GM21786 (cell line): Measurements from ENCODE around the gene TTC19.
"Not testable (repeated sequence)": the region's sequence is repeated elsewhere in the genome, so short reads cannot be mapped to it uniquely, and the experiment has no call there.

Experiments used
- ATAC-seq: cut with Tn5 transposase; IDR thresholded peaks from one replicate; pipeline ENCODE4 v1.9.1; 2021; ENCODE audit not compliant: unreplicated experiment

The TTC19 gene

DNA sequence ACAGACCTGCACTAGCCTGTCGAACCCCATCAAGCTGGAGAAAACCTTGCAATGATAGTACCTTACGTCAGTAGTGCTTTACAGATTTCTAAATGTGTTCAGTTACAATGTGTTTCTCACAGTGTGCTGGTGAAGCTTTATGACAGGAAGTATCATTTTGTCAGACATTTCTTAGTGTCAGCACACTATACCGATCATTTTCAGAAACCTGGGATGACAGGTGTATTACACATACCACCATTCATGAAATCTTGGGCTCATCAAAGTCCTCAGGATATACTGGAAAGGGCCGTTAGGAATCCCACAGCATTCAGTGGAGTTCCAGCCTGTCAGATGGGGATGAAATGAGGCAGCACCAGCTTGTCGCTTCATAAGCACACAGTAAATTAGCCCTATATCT lies 27.3 kb downstream of the TTC19 start:
- ATAC-seq, result no peak

DNA sequence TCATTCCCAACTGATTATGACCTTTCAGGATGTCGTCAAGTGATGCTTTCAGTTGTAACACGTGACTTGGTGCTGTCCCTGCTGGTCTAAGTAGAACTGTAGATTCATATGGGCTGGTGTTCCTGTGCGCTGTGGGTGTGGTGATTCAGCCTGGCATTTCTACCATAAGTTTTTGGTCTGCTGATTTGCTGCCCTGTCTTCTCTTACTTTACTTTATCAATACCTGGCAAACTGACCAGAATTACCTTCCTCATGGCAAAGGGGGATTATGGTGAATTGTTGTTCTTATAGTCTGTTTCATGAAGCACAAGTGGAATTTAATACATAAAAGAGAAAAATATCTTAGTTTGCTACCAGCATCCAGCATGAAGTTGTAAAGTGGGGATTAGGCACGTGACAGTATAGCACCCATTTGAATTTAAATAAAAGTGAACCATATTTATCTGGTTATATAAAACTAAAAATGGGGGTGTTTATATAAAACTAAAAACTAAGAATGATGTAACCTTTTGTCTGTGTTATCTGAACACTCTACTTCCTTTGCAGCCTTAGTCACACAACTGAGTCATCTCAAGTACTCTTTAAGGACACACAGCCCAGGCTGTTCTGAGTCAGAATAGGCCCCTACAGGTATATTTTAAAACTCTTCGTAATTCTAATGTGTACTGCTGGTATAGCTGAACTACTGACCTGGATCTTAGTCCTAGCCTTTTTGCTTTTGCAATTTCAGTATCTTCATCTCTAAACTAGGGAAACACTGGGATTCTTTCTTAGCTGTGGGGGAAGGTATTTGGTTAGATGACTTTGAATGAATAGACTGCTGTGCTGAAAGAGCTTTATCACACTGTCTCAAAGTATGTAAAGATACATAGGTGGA lies 28.3 kb downstream of the TTC19 start:
- ATAC-seq, result peak; percentile 88

DNA sequence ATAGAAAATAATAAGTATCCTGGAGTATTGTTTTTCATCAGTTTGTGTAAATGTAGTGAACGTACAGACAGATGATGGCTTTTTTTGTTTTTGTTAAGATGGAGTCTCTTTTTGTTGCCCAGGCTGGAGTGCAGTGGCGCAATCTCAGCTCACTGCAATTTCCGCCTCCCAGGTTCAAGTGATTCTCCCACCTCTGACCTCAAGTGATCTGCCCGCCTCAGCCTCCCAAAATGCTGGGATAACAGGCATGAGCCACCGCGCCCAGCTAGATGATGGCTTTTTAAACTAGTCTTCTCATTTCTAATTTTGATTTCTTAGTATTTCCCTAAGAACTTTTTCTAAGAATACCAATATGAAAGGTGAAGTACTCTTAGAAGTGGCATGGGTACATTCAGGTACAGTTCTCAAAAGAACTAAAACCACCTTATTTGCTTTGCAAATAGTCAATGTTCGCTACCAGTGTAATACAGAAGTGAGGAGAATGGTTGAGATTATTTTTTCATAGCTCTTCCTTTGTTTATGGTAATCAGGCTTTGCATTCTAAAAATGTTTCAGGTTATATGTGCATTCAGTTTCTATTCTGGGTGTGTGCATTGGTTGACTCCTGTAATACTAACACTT lies 34.2 kb downstream of the TTC19 start:
- ATAC-seq, result no peak

DNA sequence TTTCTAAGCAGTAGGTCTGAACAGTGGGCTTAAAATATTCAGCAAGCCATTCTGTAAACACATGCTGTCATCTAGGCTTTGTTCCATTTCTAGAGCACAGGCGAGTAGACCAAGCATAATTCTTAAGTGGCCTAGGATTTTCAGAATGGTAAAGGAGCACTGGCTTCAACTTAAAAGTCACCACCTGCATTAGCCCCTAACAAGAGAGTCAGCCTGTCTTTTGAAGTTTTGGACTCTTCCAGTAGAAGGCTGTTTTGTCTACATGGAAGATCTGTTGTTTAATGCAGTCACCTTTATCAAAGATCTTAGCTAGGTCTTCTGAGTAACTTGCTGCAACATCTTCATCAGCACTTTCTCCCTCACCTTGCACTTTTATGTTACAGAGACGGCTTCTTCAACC lies 36.6 kb downstream of the TTC19 start:
- no peak for ATAC-seq

DNA sequence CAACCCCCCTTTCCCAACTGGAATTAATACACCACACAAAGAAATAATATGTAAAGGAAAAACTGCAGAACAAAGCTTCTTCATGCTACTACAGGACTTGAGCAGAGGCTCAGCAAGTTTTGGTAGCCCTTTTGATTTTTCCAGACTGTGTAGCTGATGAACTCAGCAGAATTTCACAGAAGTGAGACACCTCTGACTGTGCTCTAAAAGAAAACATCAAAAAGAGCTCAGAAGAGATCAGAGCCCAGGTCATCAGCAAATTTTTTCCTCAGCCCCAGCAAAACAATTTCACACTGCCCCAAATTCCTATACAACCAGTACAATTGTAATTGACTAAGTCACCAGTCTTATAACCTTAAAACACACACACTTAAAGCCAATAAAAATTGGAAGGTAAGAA lies 38.0 kb downstream of the TTC19 start:
- ATAC-seq, result no peak

DNA sequence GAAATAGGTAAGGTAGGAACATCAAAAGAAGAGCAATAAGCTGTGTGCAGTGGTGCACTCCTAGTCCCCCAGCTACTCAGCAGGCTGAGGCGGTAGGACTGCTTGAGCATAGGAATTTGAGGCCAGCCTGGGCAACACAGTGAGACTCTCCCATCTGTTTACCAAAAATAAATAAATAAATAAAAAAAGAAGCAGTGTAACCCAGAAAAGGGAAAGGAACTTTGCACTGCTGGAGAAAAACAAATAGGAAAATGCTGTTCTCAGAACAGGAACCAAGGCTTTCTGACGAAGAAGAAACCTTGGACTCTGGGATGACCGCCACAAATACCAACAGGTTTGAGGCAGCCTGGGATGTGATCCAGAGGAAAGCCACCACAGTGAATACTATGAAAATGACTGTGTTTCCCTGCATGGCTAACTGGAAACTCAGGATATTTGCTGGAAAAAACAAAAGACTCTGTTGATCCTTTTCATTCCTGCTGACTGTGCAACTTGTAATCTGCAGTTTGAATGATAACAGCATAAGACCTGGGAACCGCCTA lies 41.2 kb downstream of the TTC19 start:
- no peak for ATAC-seq

DNA sequence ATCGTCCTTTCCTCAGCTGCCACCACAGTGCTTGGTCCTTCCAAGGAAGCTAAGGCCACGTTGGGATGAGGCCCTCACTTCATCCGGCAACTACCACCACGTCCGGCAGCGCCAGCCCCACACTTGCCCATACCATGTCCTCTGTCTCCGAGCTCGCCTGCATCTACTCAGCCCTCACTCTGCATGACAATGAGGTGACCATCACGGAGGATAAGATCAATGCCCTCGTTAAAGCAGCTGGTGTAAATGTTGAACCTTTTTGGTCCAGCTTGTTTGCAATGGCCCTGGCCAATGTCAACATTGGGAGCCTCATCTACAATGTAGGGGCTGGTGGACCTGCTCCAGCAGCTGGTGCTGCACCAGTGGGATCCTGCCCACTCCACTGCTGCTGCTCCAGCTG lies 44.9 kb downstream of the TTC19 start:
- no peak for ATAC-seq

DNA sequence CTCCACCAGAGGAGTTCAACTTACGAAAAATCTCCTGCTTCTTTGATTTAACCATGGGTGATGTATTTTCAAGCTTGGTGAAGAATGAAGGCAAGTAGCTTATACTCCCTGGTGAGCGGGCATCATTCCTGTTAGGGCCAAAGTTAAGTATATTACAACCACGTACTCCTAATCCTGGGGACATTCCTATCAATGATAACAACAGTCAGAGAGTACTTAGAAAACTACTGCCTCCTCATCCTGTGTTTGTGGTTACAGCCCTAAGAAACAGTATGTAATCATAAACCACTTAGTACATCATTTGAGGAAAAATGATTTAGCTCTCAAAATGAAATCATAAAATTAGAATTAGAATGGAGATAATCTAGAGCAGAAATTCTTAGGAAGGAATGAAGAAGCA lies 47.3 kb downstream of the TTC19 start:
- ATAC-seq, result no peak

DNA sequence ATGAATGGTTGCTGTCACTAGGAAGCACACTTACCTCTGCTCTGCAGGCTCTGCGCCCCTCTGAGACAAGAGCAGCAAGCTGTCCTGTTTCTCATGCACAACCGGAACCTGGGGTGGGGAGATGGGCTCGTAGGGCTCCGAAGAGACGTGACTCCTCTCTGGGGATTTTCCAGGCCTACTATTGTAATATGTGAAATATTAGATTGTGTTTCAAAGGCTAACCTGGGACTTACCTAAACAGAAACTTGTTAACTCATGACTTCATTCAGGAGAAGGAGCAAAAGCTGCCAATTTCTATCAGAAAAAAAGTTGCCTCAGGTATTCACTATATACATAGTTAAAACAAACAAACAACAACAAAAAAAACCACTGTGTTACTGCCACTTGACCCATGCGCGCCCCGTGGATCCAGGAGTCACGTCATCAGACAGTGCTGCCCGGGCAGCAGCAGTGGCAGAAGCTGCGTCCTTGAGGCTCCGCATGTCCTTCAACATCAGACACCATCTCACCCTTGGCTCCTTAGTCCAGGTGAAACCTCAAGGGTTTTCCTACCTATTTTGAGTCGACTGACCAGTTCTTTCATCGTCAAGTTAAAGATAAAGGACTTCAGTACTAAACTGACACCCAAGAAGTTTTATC lies 49.3 kb downstream of the TTC19 start:
- no peak for ATAC-seq

DNA sequence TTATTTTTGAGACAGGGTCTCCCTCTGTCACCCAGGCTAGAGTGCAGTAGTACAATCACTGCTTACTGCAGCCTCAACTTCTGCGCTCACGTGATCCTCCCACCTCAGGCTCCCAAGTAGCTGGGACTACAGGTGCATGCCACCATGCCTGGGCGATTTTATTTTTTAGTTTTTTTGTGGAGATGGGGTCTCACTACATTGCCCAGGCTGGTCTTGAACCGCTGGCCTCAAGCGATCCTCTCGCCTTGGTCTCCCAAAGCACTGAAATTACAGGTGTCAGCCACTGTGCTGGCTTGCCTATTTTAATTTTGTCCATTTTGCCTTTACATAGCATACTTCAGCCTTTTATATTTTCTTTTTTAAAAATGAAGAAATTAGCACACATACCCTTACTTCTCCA lies 51.2 kb downstream of the TTC19 start:
- no peak for ATAC-seq

DNA sequence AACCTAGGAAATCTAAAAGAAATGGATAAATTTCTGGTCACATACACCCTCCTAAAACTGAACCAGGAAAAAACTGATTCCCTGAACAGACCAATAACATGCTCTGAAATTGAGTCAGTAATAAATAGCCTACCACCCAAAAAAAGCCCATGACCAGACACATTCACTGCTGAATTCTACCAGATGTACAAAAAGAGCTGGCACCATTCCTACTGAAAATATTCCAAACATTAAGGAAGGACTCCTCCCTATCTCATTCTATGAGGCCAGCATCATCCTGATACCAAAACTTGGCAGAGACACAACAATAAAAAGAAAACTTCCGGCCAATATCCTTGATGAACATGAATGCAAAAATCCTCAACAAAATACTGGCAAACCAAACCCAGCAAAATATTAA lies 52.9 kb downstream of the TTC19 start:
- ATAC-seq, result no peak

DNA sequence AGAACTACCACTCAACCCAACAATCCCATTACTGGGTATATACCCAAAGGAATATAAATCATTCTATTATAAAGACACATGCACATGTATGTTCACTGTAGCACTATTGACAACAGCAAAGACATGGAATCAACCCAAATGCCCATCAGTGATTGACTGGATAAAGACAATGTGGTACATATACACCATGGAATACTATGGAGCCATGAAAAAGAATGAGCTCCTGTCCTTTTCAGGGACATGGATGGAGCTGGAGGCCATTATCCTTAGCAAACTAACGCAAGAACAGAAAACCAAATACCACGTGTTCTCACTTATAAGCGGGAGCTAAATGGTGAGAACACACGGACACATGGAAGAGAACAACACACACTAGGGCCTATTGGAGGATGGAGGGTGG lies 55.5 kb downstream of the TTC19 start:
- ATAC-seq, result not testable (repeated sequence)

DNA sequence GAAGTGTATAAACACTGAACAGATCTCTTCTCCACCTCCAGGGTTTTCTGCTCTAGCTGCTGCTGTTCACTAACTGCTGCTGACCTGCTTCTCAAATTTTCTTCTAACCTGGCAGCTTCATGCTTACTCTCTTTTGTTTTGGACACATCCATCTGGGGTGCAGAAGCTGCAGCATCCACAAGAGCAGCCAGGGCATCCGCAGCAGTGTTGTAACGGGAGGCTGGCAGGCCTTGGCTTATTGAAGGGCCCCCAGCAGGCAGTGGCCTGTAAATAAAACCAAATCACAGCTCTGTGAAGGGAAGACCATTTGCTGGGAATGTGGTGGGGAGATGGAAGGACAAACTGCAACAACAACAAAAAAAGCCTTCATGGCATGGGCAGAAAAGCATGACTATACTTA lies 62.0 kb downstream of the TTC19 start:
- ATAC-seq, result no peak

DNA sequence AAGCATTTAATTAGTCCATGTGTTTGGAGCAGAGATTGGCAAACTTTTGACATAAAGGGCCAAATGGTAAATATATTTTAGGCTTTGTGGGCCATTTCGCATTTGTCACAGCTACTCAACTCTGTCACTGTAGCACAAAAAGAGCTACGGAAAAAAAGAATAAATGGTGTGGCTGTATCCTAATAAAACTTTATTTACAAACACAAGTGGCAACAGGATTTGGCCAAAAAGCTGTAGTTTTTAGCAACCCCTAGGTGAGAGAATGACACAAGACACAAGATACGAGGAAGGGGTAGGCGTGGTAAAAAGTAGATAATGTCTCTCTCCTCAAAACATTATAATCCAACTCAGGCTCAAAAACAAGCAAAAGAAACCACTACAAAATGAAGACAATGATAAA lies 66.5 kb downstream of the TTC19 start:
- no peak for ATAC-seq

DNA sequence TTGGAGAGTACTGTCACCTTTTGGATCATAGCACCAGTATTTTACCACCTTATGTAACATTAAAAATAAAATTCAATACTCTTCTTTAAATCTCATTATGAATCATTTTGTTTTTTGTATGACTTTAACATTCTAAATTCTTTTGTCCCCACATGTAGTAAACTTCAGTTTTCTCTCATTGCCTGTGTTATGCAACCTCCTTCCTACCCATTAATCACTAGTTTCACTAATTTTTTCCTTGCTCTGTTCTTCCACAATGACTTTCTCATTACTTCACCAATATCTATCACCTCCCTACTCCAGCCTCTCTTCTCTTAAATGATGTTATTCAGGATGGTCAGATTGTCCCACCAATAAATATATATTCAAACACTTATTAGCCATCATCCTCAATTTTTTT lies 68.7 kb downstream of the TTC19 start:
- ATAC-seq, result no peak

DNA sequence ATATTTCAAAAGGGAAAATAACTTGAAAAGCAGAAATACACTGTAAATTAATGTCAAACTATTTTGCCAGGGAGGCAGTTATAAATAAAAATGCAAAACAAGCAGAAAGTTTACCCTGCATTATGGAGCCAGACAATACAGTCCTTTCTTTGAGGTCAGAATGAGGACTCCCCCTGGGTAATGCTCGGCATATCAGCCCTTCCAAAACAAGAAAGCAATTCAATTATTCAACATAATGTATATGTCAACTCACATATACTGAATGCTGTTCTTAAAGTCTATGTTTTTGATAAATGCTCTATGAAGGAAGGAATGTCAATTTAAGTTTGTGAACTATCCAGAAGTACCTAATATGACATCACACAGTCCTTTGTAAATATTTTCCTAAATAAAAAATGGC lies 72.4 kb downstream of the TTC19 start:
- no peak for ATAC-seq

DNA sequence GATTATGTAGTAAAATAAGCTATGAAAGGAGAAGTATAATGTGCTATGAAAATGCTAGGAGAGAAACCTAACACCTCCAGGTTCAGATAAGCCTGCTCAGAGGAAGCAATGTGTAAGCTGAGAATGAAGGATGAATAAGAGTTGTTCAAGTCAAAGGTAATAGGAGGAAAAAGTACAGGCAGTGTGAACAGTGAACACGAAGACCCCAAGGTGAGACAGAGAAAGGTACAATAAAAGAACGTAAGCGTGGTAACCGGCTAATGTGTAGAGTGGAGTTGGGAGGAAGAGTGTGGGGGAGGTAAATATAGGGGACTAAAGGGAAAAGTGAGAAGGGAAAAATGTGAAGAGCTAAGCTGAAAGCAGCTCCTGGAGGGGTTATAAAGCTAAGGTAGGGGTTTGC lies 74.2 kb downstream of the TTC19 start:
- no peak for ATAC-seq

DNA sequence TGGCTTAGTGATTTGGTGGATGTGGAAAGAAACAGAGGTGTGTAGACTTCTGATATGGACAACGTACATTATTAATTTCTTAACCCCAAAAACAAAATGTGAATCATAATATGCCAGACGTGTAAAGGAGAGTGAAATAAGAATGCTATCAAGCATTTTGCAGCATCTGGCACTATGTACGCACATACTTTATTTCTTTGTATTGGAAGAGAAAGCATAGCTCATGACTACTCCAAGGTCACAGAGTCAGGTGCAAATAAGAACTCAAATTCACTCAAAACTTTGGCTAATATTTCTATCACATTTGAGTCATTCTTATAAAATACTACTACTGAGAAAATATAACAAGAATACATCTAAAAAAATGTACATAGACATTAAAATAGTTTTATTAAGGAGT lies 74.8 kb downstream of the TTC19 start:
- ATAC-seq, result no peak

DNA sequence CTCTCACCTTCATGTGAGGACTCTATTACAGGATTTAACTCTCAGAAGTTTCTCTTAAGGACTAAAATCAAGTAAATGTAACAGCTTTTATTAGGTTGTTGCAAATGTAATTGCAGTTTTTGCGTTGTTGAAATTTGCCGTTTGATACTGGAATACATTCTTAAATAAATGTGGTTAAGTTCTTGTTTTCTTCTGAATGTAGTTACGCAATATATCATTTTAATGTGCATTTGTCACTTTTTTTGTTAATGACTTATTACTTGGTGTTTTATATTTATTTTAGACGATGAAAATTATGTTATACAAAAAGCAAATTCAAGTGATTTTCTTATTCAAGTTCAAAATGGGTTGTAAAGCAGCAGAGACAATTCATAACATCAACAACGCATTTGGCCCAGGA lies 76.3 kb downstream of the TTC19 start:
- ATAC-seq, result no peak
